Thymus (tissue), 2 donors: ENCODE results near the gene PUS7L. TPM values are rescaled to one million over a fixed set of nuclear protein-coding genes. Genes with fewer than 3 reads are reported as not detected.

Experiments
- polyA plus RNA-seq: library from polyadenylated mRNA; stranded (reverse); fragments of 200-250 nt; gene quantifications from one replicate; pipeline ENCODE4 v1.2.3, GENCODE V29; 2013
- total RNA-seq: library from RNA; stranded (reverse); fragments of 120-200 nt; gene quantifications from one replicate; pipeline ENCODE4 v1.2.4, GENCODE V29; 2013
- donor health status: healthy.

Gene PUS7L
- total and polyA plus RNA-seq, 2 donors = 3.0 to 14.4 TPM

Other genes with a start within 250 kb of the PUS7L start
- gene ADAMTS20, start 206.6 kb downstream of the PUS7L start, total RNA-seq = 0.09 TPM
- gene ADAMTS20, start 206.6 kb downstream of the PUS7L start, polyA plus RNA-seq = under 0.01 TPM
- 30.4 TPM for gene IRAK4, start 161 bp upstream of the PUS7L start, total RNA-seq
- gene IRAK4, start 161 bp upstream of the PUS7L start, polyA plus RNA-seq = 43.8 TPM
- 46.6 TPM for gene TWF1, start 47.5 kb upstream of the PUS7L start, total RNA-seq
- gene TWF1, start 47.5 kb upstream of the PUS7L start, polyA plus RNA-seq = 65.1 TPM
- gene TMEM117, start 77.3 kb upstream of the PUS7L start, total RNA-seq = 4.5 TPM
- 3.6 TPM for gene TMEM117, start 77.3 kb upstream of the PUS7L start, polyA plus RNA-seq